Measurements from ENCODE around the gene TIMM13.

DNA sequence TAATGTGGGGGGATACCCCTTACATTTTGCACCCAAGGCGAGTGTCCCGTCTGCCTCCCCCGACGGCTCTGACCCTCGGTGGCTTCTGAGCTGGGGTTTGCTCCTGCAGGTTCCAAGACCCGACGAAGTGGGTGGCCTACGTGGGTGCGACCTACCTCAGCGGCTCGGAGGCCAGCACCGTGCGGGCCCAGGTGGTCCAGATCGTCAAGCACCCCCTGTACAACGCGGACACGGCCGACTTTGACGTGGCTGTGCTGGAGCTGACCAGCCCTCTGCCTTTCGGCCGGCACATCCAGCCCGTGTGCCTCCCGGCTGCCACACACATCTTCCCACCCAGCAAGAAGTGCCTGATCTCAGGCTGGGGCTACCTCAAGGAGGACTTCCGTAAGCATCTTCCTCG, 19.1 kb downstream of the TIMM13 start:
- TF ChIP-seq POLR2AphosphoS5 (IDR thresholded peaks at IDR 0.05; ENCODE audit: low read depth, low read length): no peak
- TF ChIP-seq, protein P1, sequence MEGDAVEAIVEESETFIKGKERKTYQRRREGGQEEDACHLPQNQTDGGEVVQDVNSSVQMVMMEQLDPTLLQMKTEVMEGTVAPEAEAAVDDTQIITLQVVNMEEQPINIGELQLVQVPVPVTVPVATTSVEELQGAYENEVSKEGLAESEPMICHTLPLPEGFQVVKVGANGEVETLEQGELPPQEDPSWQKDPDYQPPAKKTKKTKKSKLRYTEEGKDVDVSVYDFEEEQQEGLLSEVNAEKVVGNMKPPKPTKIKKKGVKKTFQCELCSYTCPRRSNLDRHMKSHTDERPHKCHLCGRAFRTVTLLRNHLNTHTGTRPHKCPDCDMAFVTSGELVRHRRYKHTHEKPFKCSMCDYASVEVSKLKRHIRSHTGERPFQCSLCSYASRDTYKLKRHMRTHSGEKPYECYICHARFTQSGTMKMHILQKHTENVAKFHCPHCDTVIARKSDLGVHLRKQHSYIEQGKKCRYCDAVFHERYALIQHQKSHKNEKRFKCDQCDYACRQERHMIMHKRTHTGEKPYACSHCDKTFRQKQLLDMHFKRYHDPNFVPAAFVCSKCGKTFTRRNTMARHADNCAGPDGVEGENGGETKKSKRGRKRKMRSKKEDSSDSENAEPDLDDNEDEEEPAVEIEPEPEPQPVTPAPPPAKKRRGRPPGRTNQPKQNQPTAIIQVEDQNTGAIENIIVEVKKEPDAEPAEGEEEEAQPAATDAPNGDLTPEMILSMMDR (IDR thresholded peaks at IDR 0.05; ENCODE audit: control extremely low read depth in 1 of 3, insufficient read depth in 1 of 3, low read depth in 1 of 3, low read length in 3 of 3): no peak
- TF ChIP-seq CREB1 (IDR thresholded peaks at IDR 0.05): no peak
- no peak for TF ChIP-seq CHD1 (IDR thresholded peaks at IDR 0.05; ENCODE audit: low read depth, low read length)
- TF ChIP-seq USF2 (IDR thresholded peaks at IDR 0.05; ENCODE audit: low read length): no peak
- TF ChIP-seq POLR2A (IDR thresholded peaks at IDR 0.05; ENCODE audit: control extremely low read depth in 1 of 2, low read depth in 2 of 2, low read length in 2 of 2): no peak
- TF ChIP-seq MAFK (IDR thresholded peaks at IDR 0.05; ENCODE audit: low read depth, low read length): no peak
- TF ChIP-seq, protein P2, sequence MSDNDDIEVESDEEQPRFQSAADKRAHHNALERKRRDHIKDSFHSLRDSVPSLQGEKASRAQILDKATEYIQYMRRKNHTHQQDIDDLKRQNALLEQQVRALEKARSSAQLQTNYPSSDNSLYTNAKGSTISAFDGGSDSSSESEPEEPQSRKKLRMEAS (IDR thresholded peaks at IDR 0.05): no peak
- TF ChIP-seq EZH2 (IDR thresholded peaks at IDR 0.05; ENCODE audit: low read depth, low read length, severe bottlenecking): no peak
- TF ChIP-seq EP300 (IDR thresholded peaks at IDR 0.05; ENCODE audit: borderline replicate concordance in 1 of 2, low read depth in 2 of 2, low read length in 2 of 2): no peak

Data from H1 (cell line).